Nephron (organoid): ENCODE data around the gene PCDHGA5.

Experiments
- H3K27ac Mint-ChIP-seq, 3 experiments: 2 replicates each; pipeline ENCODE4 v1.8.0; 2020; ENCODE audit warnings: mixed read lengths in 3 of 3, mild to moderate bottlenecking in 2 of 3, moderate library complexity in 1 of 3
- H3K27me3 Mint-ChIP-seq: 2 replicates; pipeline ENCODE4 v1.8.0; 2021; ENCODE audit warnings: low read depth, mild to moderate bottlenecking, moderate library complexity, mixed read lengths
- H3K36me3 Mint-ChIP-seq: 2 replicates; pipeline ENCODE4 v1.8.0; 2020; ENCODE audit warnings: low read depth, mixed read lengths
- H3K4me1 Mint-ChIP-seq: 2 replicates; pipeline ENCODE4 v1.8.0; 2020; ENCODE audit warnings: mixed read lengths
- H3K4me3 Mint-ChIP-seq, 3 experiments: 2 replicates each; pipeline ENCODE4 v1.8.0; 2020; ENCODE audit warnings: mild to moderate bottlenecking in 3 of 3, mixed read lengths in 3 of 3, moderate library complexity in 2 of 3
- H3K9me3 Mint-ChIP-seq: 2 replicates; pipeline ENCODE4 v1.8.0; 2020; ENCODE audit warnings: mixed read lengths
- CTCF ChIP-seq, 3 experiments: fragments of 200-600 bp; sonication (generic); IDR thresholded peaks; one replicate each; pipeline ENCODE4 v1.5.0; 2021; ENCODE audit warnings: antibody characterized with exemption in 3 of 3; ENCODE audit not compliant: unreplicated experiment in 3 of 3

PCDHGA5 gene

GRCh38 chr5:141403387-141403786 lies 39.4 kb downstream of the PCDHGA5 start:
- Mint-ChIP-seq H3K27ac (no peak overlapping the region), H3K36me3 (peaks cover 53% of the 10 kb centered on the region), H3K4me1 (peaks cover 4% of the 10 kb centered on the region), H3K27me3 (peaks cover 11% of the 10 kb centered on the region), H3K4me3 (no peak overlapping the region), H3K9me3 (peaks cover 70% of the 10 kb centered on the region)
- no peak for TF ChIP-seq CTCF (IDR thresholded peaks at IDR 0.05; ENCODE audit: unreplicated experiment in 3 of 3)

DNA sequence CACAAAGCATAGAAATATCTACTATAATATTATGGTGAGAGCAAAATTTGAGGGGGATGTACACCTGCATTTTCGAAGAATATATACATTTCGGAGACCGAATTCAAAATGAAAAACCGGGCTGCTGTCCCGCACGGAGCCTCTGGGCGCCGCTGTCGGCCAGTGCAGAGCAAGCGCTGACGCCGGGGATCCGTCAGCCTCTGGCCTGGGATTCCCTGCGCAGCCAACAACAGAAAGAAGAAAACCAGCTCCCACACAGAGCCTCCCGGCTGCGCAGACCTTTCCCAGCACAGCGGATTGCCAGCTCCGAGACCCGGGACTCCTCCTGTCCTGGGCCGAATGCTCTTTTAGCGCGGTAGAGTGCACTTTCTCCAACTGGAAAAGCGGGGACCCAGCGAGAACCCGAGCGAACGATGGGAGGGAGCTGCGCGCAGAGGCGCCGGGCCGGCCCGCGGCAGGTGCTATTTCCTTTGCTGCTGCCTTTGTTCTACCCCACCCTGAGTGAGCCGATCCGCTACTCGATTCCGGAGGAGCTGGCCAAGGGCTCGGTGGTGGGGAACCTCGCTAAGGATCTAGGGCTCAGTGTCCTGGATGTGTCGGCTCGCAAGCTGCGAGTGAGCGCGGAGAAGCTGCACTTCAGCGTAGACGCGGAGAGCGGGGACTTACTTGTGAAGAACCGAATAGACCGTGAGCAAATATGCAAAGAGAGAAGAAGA lies 44.0 kb downstream of the PCDHGA5 start, which contains the start of gene PCDHGB6:
Gene PCDHGB6, plus strand, starts transcription at position 232 of the 716 bp plus-strand sequence. Its CDS starts 182 bp downstream, at position 414.
- peaks cover 79% of the 10 kb centered on the region for H3K36me3 Mint-ChIP-seq
- H3K27me3 Mint-ChIP-seq, result peaks cover 21% of the 10 kb centered on the region
- peak within 1 kb of the TSS; percentile 95 to 98 (median 96) for H3K27ac Mint-ChIP-seq
- peaks cover 15% of the 10 kb centered on the region for H3K4me1 Mint-ChIP-seq
- peaks cover 70% of the 10 kb centered on the region for H3K9me3 Mint-ChIP-seq
- peak within 1 kb of the TSS; percentile 95 to 96 (median 95) for H3K4me3 Mint-ChIP-seq
- TF ChIP-seq CTCF (IDR thresholded peaks at IDR 0.05; ENCODE audit: unreplicated experiment in 3 of 3), result peak; percentile 85 to 96 (median 93)

- Mint-ChIP-seq H3K4me3 (peak overlapping the region; percentile 77 to 95 (median 80)), H3K36me3 (peaks cover 87% of the 10 kb centered on the region), H3K27ac (peak overlapping the region in 2 of 3 experiments; percentile 56 to 86), H3K9me3 (peaks cover 73% of the 10 kb centered on the region), H3K27me3 (peaks cover 27% of the 10 kb centered on the region), H3K4me1 (peaks cover 15% of the 10 kb centered on the region)
- TF ChIP-seq CTCF (IDR thresholded peaks at IDR 0.05; ENCODE audit: unreplicated experiment in 3 of 3), result no peak
Observed at GRCh38 chr5:141409598-141410306, 45.8 kb downstream of the PCDHGA5 start.

DNA sequence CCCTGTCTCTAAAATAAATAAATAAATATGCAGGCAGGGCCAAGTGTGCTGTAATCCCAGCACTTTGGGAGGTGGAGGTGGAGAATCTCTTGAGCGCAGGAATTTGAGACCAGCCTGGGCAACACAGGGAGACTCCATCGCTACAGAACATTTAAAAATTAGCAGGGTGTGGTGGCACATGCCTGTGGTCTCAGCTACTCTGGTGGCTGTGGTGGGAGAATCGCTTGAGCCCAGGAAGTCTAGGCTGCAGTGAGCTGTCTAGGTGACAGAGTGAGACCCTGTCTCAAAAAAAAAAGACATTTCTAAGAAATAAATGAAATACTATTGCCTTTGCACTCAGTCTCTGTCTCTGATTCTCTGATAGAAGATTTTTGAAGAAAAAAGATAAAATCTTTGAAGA lies 47.6 kb downstream of the PCDHGA5 start:
- H3K27ac Mint-ChIP-seq, result no peak overlapping the region
- H3K4me1 Mint-ChIP-seq, result peaks cover 15% of the 10 kb centered on the region

GRCh38 chr5:141412854-141413539 lies 49.0 kb downstream of the PCDHGA5 start, which contains the start of gene PCDHGA10:
PCDHGA10 (plus strand) TSS chr5:141412987; CDS start chr5:141413176, 189 bp downstream.
- peak within 1 kb of the TSS; percentile 83 to 85 (median 85) for H3K4me3 Mint-ChIP-seq
- peaks cover 15% of the 10 kb centered on the region for H3K4me1 Mint-ChIP-seq
- TF ChIP-seq CTCF (IDR thresholded peaks at IDR 0.05; ENCODE audit: unreplicated experiment in 3 of 3), result peak; percentile 15 to 47 (median 37)
- H3K9me3 Mint-ChIP-seq, result peaks cover 77% of the 10 kb centered on the region
- H3K36me3 Mint-ChIP-seq, result peaks cover 96% of the 10 kb centered on the region
- peak within 1 kb of the TSS in 2 of 3 experiments; percentile 80 to 88 for H3K27ac Mint-ChIP-seq
- H3K27me3 Mint-ChIP-seq, result peaks cover 25% of the 10 kb centered on the region

More for the DNA sequence above, 47.6 kb downstream of the PCDHGA5 start:
- peaks cover 75% of the 10 kb centered on the region for H3K9me3 Mint-ChIP-seq
- H3K4me3 Mint-ChIP-seq, result peak overlapping the region; percentile 50 to 72 (median 69)
- peaks cover 92% of the 10 kb centered on the region for H3K36me3 Mint-ChIP-seq
- no peak for TF ChIP-seq CTCF (IDR thresholded peaks at IDR 0.05; ENCODE audit: unreplicated experiment in 3 of 3)
- H3K27me3 Mint-ChIP-seq, result peaks cover 23% of the 10 kb centered on the region
